K562 (cell line): ENCODE data around the gene UCN. TPM values are rescaled to one million over a fixed set of nuclear protein-coding genes. Genes with fewer than 3 reads are reported as not detected.

Source experiments
- ATAC-seq: fragments of 200-7000 bp; cut with Tn5 transposase; 3 replicates; pipeline ENCODE4 v1.9.1; 2020; ENCODE audit warnings: moderate library complexity
- BruUV-seq: library from RNA; stranded (reverse); fragments of 400-500 nt; replicated peaks from 2 replicates; lab custom pipeline; 2021; lab: Mats Ljungman, UMichigan
- CTCF ChIA-PET: fragments of 300-600 bp; formaldehyde crosslinking; extraction: SDS; loops from one replicate; lab custom pipeline; 2021; ENCODE audit warnings: low intra/inter-chr PET ratio; lab: Yijun Ruan, JAX
- POLR2A ChIA-PET: fragments of 300-600, 350-650 bp; sonication (Branson Sonifier 250); formaldehyde crosslinking; extraction: SDS; loops from one replicate; lab custom pipeline; 2021; ENCODE audit warnings: antibody characterized with exemption, inconsistent platforms; lab: Yijun Ruan, JAX
- DNase-seq, 4 experiments: peaks; one replicate each; pipeline versions ENCODE4 v3.0.0 to v3.0.0-alpha.2; 2011 to 2018; ENCODE audit warnings: low spot score in 3 of 4, mixed read lengths in 3 of 4; ENCODE audit errors: extremely low read depth in 1 of 4
- FAIRE-seq: peaks from 2 replicates; lab custom pipeline; 2011; peaks lifted over from hg19 to GRCh38; lab: Jason Lieb, UNC
- H2AFZ ChIP-seq: 2 replicates; pipeline ENCODE4 v1.6.0; 2011; ENCODE audit warnings: low read depth, low read length, control low read depth, inconsistent platforms
- H3K27ac ChIP-seq: fragments of 200-600 bp; 3 replicates; pipeline ENCODE4 v1.8.0; 2011; ENCODE audit warnings: low read depth, mild to moderate bottlenecking, control low read depth, inconsistent platforms, low read length, moderate library complexity, mixed read lengths; ENCODE audit errors: extremely low read depth
- H3K27me3 ChIP-seq, 2 experiments: fragments of 300-600 bp in 1 of 2; 2 replicates in 1 of 2; 3 replicates in 1 of 2; pipeline versions ENCODE4 v1.6.0 to v1.8.0; 2011; ENCODE audit warnings: inconsistent platforms in 2 of 2, low read length in 2 of 2, mild to moderate bottlenecking in 1 of 2, mixed read lengths in 1 of 2, moderate library complexity in 1 of 2; ENCODE audit not compliant: control insufficient read depth in 2 of 2, insufficient read depth in 2 of 2
- H3K36me3 ChIP-seq: fragments of 300-600 bp; 3 replicates; pipeline ENCODE4 v1.8.0; 2011; ENCODE audit warnings: mild to moderate bottlenecking, low read length, inconsistent platforms; ENCODE audit not compliant: control insufficient read depth, insufficient read depth
- H3K4me1 ChIP-seq, 2 experiments: fragments of 200-600 bp in 1 of 2; replicated peaks in 1 of 2; 2 replicates in 1 of 2; 3 replicates in 1 of 2; pipeline versions ENCODE4 v1.5.1 to v1.8.0; 2011; ENCODE audit warnings: inconsistent platforms in 2 of 2, low read length in 2 of 2, mild to moderate bottlenecking in 1 of 2, mixed read lengths in 1 of 2, moderate library complexity in 1 of 2; ENCODE audit not compliant: control insufficient read depth in 2 of 2, insufficient read depth in 2 of 2
- H3K4me2 ChIP-seq: 2 replicates; pipeline ENCODE4 v1.6.1; 2011; ENCODE audit warnings: low read length, control low read depth, inconsistent platforms, mixed read lengths; ENCODE audit not compliant: insufficient read depth
- H3K4me3 ChIP-seq: fragments of 200-600 bp; sonication (generic), shearing (Covaris generic); 2 replicates; pipeline ENCODE4 v1.5.1; 2016; ENCODE audit warnings: control low read depth, inconsistent platforms
- H3K79me2 ChIP-seq: fragments of 200-600 bp; 3 replicates; pipeline ENCODE4 v1.8.0; 2011; ENCODE audit warnings: low read length, inconsistent platforms; ENCODE audit not compliant: control insufficient read depth, insufficient read depth
- H3K9ac ChIP-seq, 2 experiments: 2 replicates each; pipeline versions ENCODE4 v1.6.0 to v1.6.1; 2011; ENCODE audit warnings: low read depth in 2 of 2, low read length in 2 of 2, control low read depth in 1 of 2, inconsistent platforms in 1 of 2, mild to moderate bottlenecking in 1 of 2, mixed read lengths in 1 of 2; ENCODE audit not compliant: insufficient read depth in 1 of 2
- H3K9me1 ChIP-seq: one replicate; pipeline ENCODE4 v1.6.0; 2011; ENCODE audit warnings: inconsistent platforms, mild to moderate bottlenecking, low read length, moderate library complexity; ENCODE audit not compliant: control insufficient read depth, insufficient read depth
- H3K9me3 ChIP-seq: replicated peaks from 2 replicates; pipeline ENCODE4 v1.5.1; 2011; ENCODE audit warnings: low read depth, low read length, inconsistent platforms; ENCODE audit not compliant: control insufficient read depth, insufficient read depth
- H4K20me1 ChIP-seq: replicated peaks from 2 replicates; pipeline ENCODE4 v1.6.1; 2011; ENCODE audit warnings: low read length, inconsistent platforms, mixed read lengths; ENCODE audit not compliant: control insufficient read depth, insufficient read depth
- BRF2 ChIP-seq: IDR thresholded peaks from 3 replicates; pipeline ENCODE4 v1.6.1; 2011; ENCODE audit warnings: borderline replicate concordance, mild to moderate bottlenecking; ENCODE audit not compliant: insufficient read length, insufficient read depth
- CEBPB ChIP-seq: fragments of 450-650 bp; IDR thresholded peaks from 2 replicates; pipeline ENCODE4 v1.6.1; 2016; ENCODE audit warnings: missing genetic modification characterization, missing compliant biosample characterization
- KDM4B ChIP-seq, 2 experiments: fragments of 450-650 bp in 1 of 2; sonication (generic) in 1 of 2; IDR thresholded peaks; 2 replicates each; pipeline ENCODE4 v1.6.1; 2016 to 2017; ENCODE audit warnings: borderline replicate concordance in 2 of 2, antibody characterized with exemption in 1 of 2, low read depth in 1 of 2, mild to moderate bottlenecking in 1 of 2
- MAFK ChIP-seq: IDR thresholded peaks from 2 replicates; pipeline ENCODE4 v1.6.1; 2011; ENCODE audit warnings: low read length, improper control_type of control experiment
- PRPF4 ChIP-seq: fragments of 200-400 bp; formaldehyde crosslinking; IDR thresholded peaks from one replicate; pipeline ENCODE4 v1.6.1; 2017; ENCODE audit warnings: low read length, low read depth, mild to moderate bottlenecking; ENCODE audit not compliant: insufficient read depth, poor library complexity, severe bottlenecking
- RFX1 ChIP-seq: fragments of 450-650 bp; IDR thresholded peaks from 2 replicates; pipeline ENCODE4 v1.6.1; 2016; ENCODE audit warnings: mild to moderate bottlenecking, moderate library complexity
- WGBS: fragments of 100-300 bp; shearing (Covaris generic); methylation state at CpG from one replicate; pipeline ENCODE4 v1.1.6; 2016; ENCODE audit warnings: low coverage, mixed read lengths; ENCODE audit not compliant: insufficient coverage; ENCODE audit errors: missing lambda C conversion rate; 5-methylcytosine and 5-hydroxymethylcytosine counted together
- in situ Hi-C: fragments of 300-500 bp; cut with MboI; formaldehyde crosslinking; loops from 4 replicates; pipeline ENCODE4 v1.15.0; 2018; ENCODE audit warnings: inconsistent platforms, mixed read lengths
- intact Hi-C: fragments of 100-400 bp; cut with micrococcal nuclease; formaldehyde crosslinking; loops from 2 replicates; pipeline ENCODE4 v1.14.2; 2022
- polyA plus RNA-seq, 8 experiments: library from polyadenylated mRNA; depleted of rRNA in 4 of 8; stranded (reverse) in 5 of 8; unstranded in 3 of 8; fragments of >200 nt; fragmentation: Nextera tagmentation in 2 of 8; fragmentation: Illumina TruSeq in 1 of 8; extraction: Ambion mirVana in 2 of 8; extraction: Trizol in 1 of 8; gene quantifications; 2 replicates each; pipeline versions ENCODE4 v1.2.1 to v1.2.3, GENCODE V29; 2011 to 2014; ENCODE audit warnings: inconsistent platforms in 1 of 8, missing spikeins in 1 of 8
- total RNA-seq, 7 experiments: library from RNA; depleted of rRNA in 6 of 7; stranded (reverse); fragments of >200 nt in 6 of 7; fragmentation: Illumina TruSeq in 2 of 7; extraction: Trizol in 2 of 7; gene quantifications; 2 replicates each; pipeline versions ENCODE4 v1.2.1 to v1.2.3, GENCODE V29; 2011 to 2021; ENCODE audit warnings: low replicate concordance in 1 of 7

UCN gene
- total and polyA plus RNA-seq, 9 of the 15 experiments (the other 6 are each of a cell fraction or from before 2014, with no cell fraction given), result 0.10 to 2.7 (median 0.43) TPM

GRCh38 chr2:27296481-27296880 is 11.8 kb downstream of the UCN start:
- 9% methylated on average over 4 of the region's 4 CpGs for WGBS
- H3K36me3 ChIP-seq, result no peaks in the 10 kb centered on the region
- BruUV-seq, result no TSS peak
- no peaks in the 10 kb centered on the region for H3K79me2 ChIP-seq
- in situ Hi-C loops, result loop anchor here (10.0 kb wide), 1 partner anchor 452 kb away; the partner anchor contains the start of gene DPYSL5
- ATAC-seq, result peak; percentile 36; the same call in 2 of the 3 replicates
- no peak overlapping the region for H3K27ac ChIP-seq
- no peaks in the 10 kb centered on the region for H3K9me3 ChIP-seq
- H2AFZ ChIP-seq, result peak overlapping the region; percentile 61
- no peak for DNase-seq
- peaks cover 9 to 12% of the 10 kb centered on the region in 2 experiments for H3K4me1 ChIP-seq
- ChIA-PET CTCF (no interaction called here), POLR2A (interaction anchor here (0.7 kb wide), 1 partner anchor 367 kb away, joined by 4 read pairs; the partner anchor contains the start of genes SLC4A1AP and SUPT7L)
- no peaks in the 10 kb centered on the region for H4K20me1 ChIP-seq
- H3K27me3 ChIP-seq, result no peaks in the 10 kb centered on the region; a peak in 1 of 5 replicates
- no peak for FAIRE-seq
- no peak overlapping the region for H3K4me3 ChIP-seq
- no peak overlapping the region for H3K9ac ChIP-seq
- intact Hi-C loops, result loop anchor here (10.0 kb wide), 1 partner anchor 332 kb away; no protein-coding TSS in a partner anchor
- no peaks in the 10 kb centered on the region for H3K9me1 ChIP-seq
- H3K4me2 ChIP-seq, result no peak overlapping the region
- TF ChIP-seq PRPF4 (no peak), CEBPB (tag) (peak; percentile 34; the same call in 1 of the 2 replicates), RFX1 (no peak), MAFK (no peak), KDM4B (IDR thresholded peaks at IDR 0.05; ENCODE audit: borderline replicate concordance in 2 of 2, low read depth in 1 of 2) (no peak), BRF2 (no peak)
